Liver (tissue), 9 donors: Measurements from ENCODE around the gene MYO3B. TPM values are rescaled to one million over a fixed set of nuclear protein-coding genes. Genes with fewer than 3 reads are reported as not detected.

Source experiments
- DNase-seq: peaks from one replicate; pipeline ENCODE4 v3.0.0-alpha.2; 2017; ENCODE audit warnings: low spot score
- H3K27ac ChIP-seq, 2 donors: one replicate each; pipeline ENCODE4 v1.7.0; 2013; ENCODE audit warnings: inconsistent platforms in 2 of 2, low read length in 2 of 2, control low read depth in 1 of 2, low read depth in 1 of 2, mild to moderate bottlenecking in 1 of 2
- H3K27me3 ChIP-seq, 4 donors: one replicate each; pipeline versions ENCODE4 v1.6.1 to v1.7.0; 2013; ENCODE audit warnings: low read length in 3 of 4, inconsistent platforms in 1 of 4, mild to moderate bottlenecking in 1 of 4, moderate library complexity in 1 of 4; ENCODE audit not compliant: control insufficient read depth in 4 of 4, insufficient read depth in 4 of 4
- H3K36me3 ChIP-seq, 4 donors: one replicate each; pipeline versions ENCODE4 v1.6.1 to v1.7.0; 2013; ENCODE audit warnings: low read length in 3 of 4, mild to moderate bottlenecking in 3 of 4, low read depth in 1 of 4, moderate library complexity in 1 of 4; ENCODE audit not compliant: control insufficient read depth in 4 of 4, insufficient read depth in 3 of 4
- H3K4me1 ChIP-seq, 4 donors: one replicate each; pipeline versions ENCODE4 v1.6.1 to v1.7.0; 2013; ENCODE audit warnings: low read length in 3 of 4, mild to moderate bottlenecking in 3 of 4, moderate library complexity in 1 of 4; ENCODE audit not compliant: control insufficient read depth in 4 of 4, insufficient read depth in 4 of 4
- H3K4me3 ChIP-seq, 3 donors: one replicate each; pipeline versions ENCODE4 v1.6.1 to v1.7.0; 2013; ENCODE audit warnings: low read length in 3 of 3, control low read depth in 1 of 3, low read depth in 1 of 3, mild to moderate bottlenecking in 1 of 3
- H3K9ac ChIP-seq, 2 donors: one replicate each; pipeline ENCODE4 v1.7.0; 2013; ENCODE audit warnings: low read length in 2 of 2, mild to moderate bottlenecking in 2 of 2, moderate library complexity in 2 of 2, control low read depth in 1 of 2, low read depth in 1 of 2
- H3K9me3 ChIP-seq, 4 donors: one replicate each; pipeline versions ENCODE4 v1.6.1 to v1.7.0; 2013; ENCODE audit warnings: low read length in 3 of 4; ENCODE audit not compliant: control insufficient read depth in 4 of 4
- ATF3 ChIP-seq: IDR thresholded peaks from 2 replicates; pipeline ENCODE4 v1.6.1; 2016; ENCODE audit warnings: antibody characterized with exemption
- CTCF ChIP-seq: fragments of 150-350 bp; IDR thresholded peaks from 2 replicates; pipeline ENCODE4 v1.5.1; 2017; ENCODE audit warnings: improper control_type of control experiment, low read depth, low read length; ENCODE audit not compliant: missing input control
- EGR1 ChIP-seq, 2 donors: IDR thresholded peaks; 2 replicates each; pipeline ENCODE4 v1.6.1; 2016 to 2018; ENCODE audit warnings: antibody characterized with exemption in 2 of 2, low read depth in 2 of 2
- FOXA1 ChIP-seq: IDR thresholded peaks from 2 replicates; pipeline ENCODE4 v1.6.1; 2016; ENCODE audit warnings: antibody characterized with exemption
- FOXA2 ChIP-seq: IDR thresholded peaks from 2 replicates; pipeline ENCODE4 v1.6.1; 2016; ENCODE audit warnings: antibody characterized with exemption
- GABPA ChIP-seq, 2 donors: IDR thresholded peaks in 1 of 2; conservative IDR thresholded peaks in 1 of 2; 2 replicates each; pipeline ENCODE4 v1.6.1; 2016; ENCODE audit warnings: antibody characterized with exemption in 2 of 2, mild to moderate bottlenecking in 1 of 2, moderate library complexity in 1 of 2
- HNF4A ChIP-seq, 2 donors: conservative IDR thresholded peaks; 2 replicates each; pipeline ENCODE4 v1.6.1; 2016; ENCODE audit warnings: antibody characterized with exemption in 2 of 2, mild to moderate bottlenecking in 2 of 2
- HNF4G ChIP-seq: IDR thresholded peaks from 2 replicates; pipeline ENCODE4 v1.6.1; 2016; ENCODE audit warnings: antibody characterized with exemption
- JUND ChIP-seq, 2 donors: IDR thresholded peaks; 2 replicates each; pipeline ENCODE4 v1.6.1; 2016; ENCODE audit warnings: antibody characterized with exemption in 2 of 2
- MAX ChIP-seq: IDR thresholded peaks from 2 replicates; pipeline ENCODE4 v1.6.1; 2016; ENCODE audit warnings: antibody characterized with exemption
- NR2F2 ChIP-seq: IDR thresholded peaks from 2 replicates; pipeline ENCODE4 v1.6.1; 2016; ENCODE audit warnings: antibody characterized with exemption
- RAD21 ChIP-seq, 2 donors: IDR thresholded peaks; 2 replicates each; pipeline ENCODE4 v1.6.1; 2016; ENCODE audit warnings: antibody characterized with exemption in 2 of 2, mild to moderate bottlenecking in 2 of 2
- REST ChIP-seq: IDR thresholded peaks from 2 replicates; pipeline ENCODE4 v1.6.1; 2016; ENCODE audit warnings: antibody characterized with exemption, mild to moderate bottlenecking
- RXRA ChIP-seq, 2 donors: IDR thresholded peaks; 2 replicates each; pipeline ENCODE4 v1.6.1; 2017 to 2018; ENCODE audit warnings: antibody characterized with exemption in 2 of 2, mild to moderate bottlenecking in 1 of 2
- SP1 ChIP-seq: IDR thresholded peaks from 2 replicates; pipeline ENCODE4 v1.6.1; 2018; ENCODE audit warnings: antibody characterized with exemption, mild to moderate bottlenecking
- TAF1 ChIP-seq: conservative IDR thresholded peaks from 2 replicates; pipeline ENCODE4 v1.6.1; 2016; ENCODE audit warnings: antibody characterized with exemption, mild to moderate bottlenecking
- YY1 ChIP-seq: IDR thresholded peaks from 2 replicates; pipeline ENCODE4 v1.6.1; 2016; ENCODE audit warnings: antibody characterized with exemption, mild to moderate bottlenecking
- ZBTB33 ChIP-seq: IDR thresholded peaks from 2 replicates; pipeline ENCODE4 v1.6.1; 2016; ENCODE audit warnings: antibody characterized with exemption
- WGBS: extraction: QIAGEN DNeasy Blood & Tissue Kit; methylation state at CpG from one replicate; pipeline ENCODE4 v1.1.7; 2013; 5-methylcytosine and 5-hydroxymethylcytosine counted together
- polyA plus RNA-seq, 2 donors: library from polyadenylated mRNA; stranded (reverse) in 1 of 2; unstranded in 1 of 2; fragments of 200-250 nt in 1 of 2; fragments of >200 nt in 1 of 2; fragmentation: Nextera tagmentation in 1 of 2; extraction: Ambion mirVana in 1 of 2; gene quantifications; one replicate each; pipeline versions ENCODE4 v1.2.1 to v1.2.3, GENCODE V29; 2013 to 2015
- total RNA-seq, 2 donors: library from RNA; depleted of rRNA; stranded (reverse); fragments of >200 nt; gene quantifications; one replicate each; pipeline ENCODE4 v1.2.3, GENCODE V29; 2014
- donor health status: healthy.
- donor health status: healthy.
- donor health status: healthy.
- donor health status: healthy.
- donor health status: healthy.

MYO3B gene
- total and polyA plus RNA-seq, 4 donors: under 0.01 to 0.05 TPM; not detected in 2

- Histone ChIP-seq H3K4me3 (no peak overlapping the region), H3K9me3 (no peaks in the 10 kb centered on the region), H3K9ac (no peak overlapping the region), H3K27ac (no peak overlapping the region), H3K4me1 (no peaks in the 10 kb centered on the region), H3K36me3 (no peaks in the 10 kb centered on the region), H3K27me3 (no peaks in the 10 kb centered on the region)
- WGBS: 67% methylated on average over 2 of the region's 2 CpGs
- TF ChIP-seq YY1 (no peak), FOXA2 (no peak), EGR1 (IDR thresholded peaks at IDR 0.05; ENCODE audit: low read depth in 2 of 2) (no peak), MAX (no peak), JUND (IDR thresholded peaks at IDR 0.05) (no peak), HNF4G (no peak), RAD21 (IDR thresholded peaks at IDR 0.05) (no peak), HNF4A (conservative IDR thresholded peaks at IDR 0.05) (no peak), TAF1 (no peak), ZBTB33 (no peak), SP1 (no peak), GABPA (IDR thresholded peaks at IDR 0.05 in 1 of 2, conservative IDR thresholded peaks at IDR 0.05 in 1 of 2) (no peak), FOXA1 (no peak), ATF3 (no peak), NR2F2 (no peak), REST (no peak)
- DNase-seq: no peak
Measured at GRCh38 chr2:170512266-170512665, 334.3 kb downstream of the MYO3B start.

- Histone ChIP-seq H3K4me1 (no peaks in the 10 kb centered on the region), H3K36me3 (no peaks in the 10 kb centered on the region), H3K27ac (no peak overlapping the region), H3K4me3 (no peak overlapping the region), H3K9ac (no peak overlapping the region), H3K27me3 (no peaks in the 10 kb centered on the region), H3K9me3 (no peaks in the 10 kb centered on the region)
- WGBS: 55% methylated on average over 5 of the region's 5 CpGs
- DNase-seq: no peak
- TF ChIP-seq NR2F2 (no peak), MAX (no peak), GABPA (IDR thresholded peaks at IDR 0.05 in 1 of 2, conservative IDR thresholded peaks at IDR 0.05 in 1 of 2) (no peak), RAD21 (IDR thresholded peaks at IDR 0.05) (no peak), JUND (IDR thresholded peaks at IDR 0.05) (no peak), TAF1 (no peak), CTCF (no peak), ZBTB33 (no peak), SP1 (no peak), EGR1 (IDR thresholded peaks at IDR 0.05; ENCODE audit: low read depth in 2 of 2) (no peak), HNF4A (conservative IDR thresholded peaks at IDR 0.05) (no peak), FOXA2 (no peak), RXRA (IDR thresholded peaks at IDR 0.05) (no peak)
Measured at GRCh38 chr2:170514140-170514539, 336.2 kb downstream of the MYO3B start.
